ENCODE measurements around the gene EIF2B2.

- TF ChIP-seq NR3C1 (CRISPR knock-in tag; IDR thresholded peaks at IDR 0.05) (no peak), POLR2A (conservative IDR thresholded peaks at IDR 0.05) (no peak), ZFP1 (CRISPR knock-in tag; IDR thresholded peaks at IDR 0.05) (no peak), USF2 (CRISPR knock-in tag; IDR thresholded peaks at IDR 0.05) (no peak), NFIC (IDR thresholded peaks at IDR 0.05) (no peak), NCOA6 (IDR thresholded peaks at IDR 0.05) (no peak), TAF15 (IDR thresholded peaks at IDR 0.05; ENCODE audit: low read depth, low read length) (no peak), PYGO2 (tag; IDR thresholded peaks at IDR 0.05) (no peak), CTCF (IDR thresholded peaks at IDR 0.05 in 2 of 3, conservative IDR thresholded peaks at IDR 0.05 in 1 of 3; ENCODE audit: insufficient read depth in 2 of 3, low read depth in 1 of 3, low read length in 3 of 3) (no peak), ZKSCAN1 (IDR thresholded peaks at IDR 0.05; ENCODE audit: low read depth, low read length) (no peak), HMG20B (CRISPR knock-in tag; IDR thresholded peaks at IDR 0.05) (no peak), ZNF639 (CRISPR knock-in tag; conservative IDR thresholded peaks at IDR 0.05 in 1 of 2, IDR thresholded peaks at IDR 0.05 in 1 of 2) (no peak)
These were observed 39.3 kb downstream of the EIF2B2 start for GRCh38 chr14:75042035-75042434.
